ENCODE results near the gene ZNF425. TPM values are rescaled to one million over a fixed set of nuclear protein-coding genes. Genes with fewer than 3 reads are reported as not detected.
"Not testable (repeated sequence)": the region's sequence is repeated elsewhere in the genome, so short reads cannot be mapped to it uniquely, and the experiment has no call there.

ZNF425 gene
- total RNA-seq, 6 donors from 2014 or later: 1.4 to 3.1 (median 1.8) TPM

DNA sequence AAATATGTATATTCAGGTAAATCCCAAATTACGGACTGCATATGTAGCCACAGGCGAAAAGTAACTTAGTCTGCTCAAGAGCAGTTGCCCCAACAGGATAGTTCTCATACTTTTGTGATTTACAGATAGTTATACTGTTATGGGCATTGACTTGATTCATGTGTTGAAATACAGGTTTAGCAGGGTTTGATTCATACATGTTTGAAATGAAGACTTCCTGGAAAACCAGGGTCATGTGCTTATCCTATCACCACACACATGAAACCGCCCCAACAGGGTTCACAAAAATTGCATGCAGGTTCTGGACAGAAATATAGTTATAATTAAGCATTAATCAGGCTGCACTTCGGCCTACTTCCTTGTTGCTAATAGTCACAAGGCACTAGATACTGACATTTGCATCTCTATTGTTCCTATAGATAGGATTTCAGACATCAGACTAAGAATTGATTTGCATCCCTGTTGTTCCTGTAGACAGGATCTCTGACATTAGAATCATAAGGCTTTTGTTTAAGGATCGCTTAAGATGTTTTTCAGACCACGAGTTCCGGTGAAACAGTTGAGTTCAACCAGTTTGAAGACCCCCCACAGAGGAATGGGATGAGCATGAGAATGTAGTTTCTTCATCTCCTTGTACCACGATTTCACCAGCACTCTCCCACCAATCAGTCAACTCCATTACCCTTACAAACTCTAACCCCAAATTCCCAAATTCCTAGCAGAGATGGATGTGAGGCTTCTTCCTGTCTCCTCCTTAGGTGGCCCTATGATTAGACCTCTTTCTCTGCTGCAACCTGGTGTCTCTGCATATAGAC is 19.1 kb upstream of the ZNF425 start:
- Histone ChIP-seq H3K4me1 (peaks cover 9 to 26% (median 20%) of the 10 kb centered on the region in 4 donors), H3K4me3 (no peak overlapping the region), H3K36me3 (no peaks in the 10 kb centered on the region), H3K27me3 (no peaks in the 10 kb centered on the region), H3K9me3 (no peaks in the 10 kb centered on the region), H3K27ac (peak overlapping the region in 2 of 4 donors; percentile 15 to 30)
- TF ChIP-seq, protein P1, sequence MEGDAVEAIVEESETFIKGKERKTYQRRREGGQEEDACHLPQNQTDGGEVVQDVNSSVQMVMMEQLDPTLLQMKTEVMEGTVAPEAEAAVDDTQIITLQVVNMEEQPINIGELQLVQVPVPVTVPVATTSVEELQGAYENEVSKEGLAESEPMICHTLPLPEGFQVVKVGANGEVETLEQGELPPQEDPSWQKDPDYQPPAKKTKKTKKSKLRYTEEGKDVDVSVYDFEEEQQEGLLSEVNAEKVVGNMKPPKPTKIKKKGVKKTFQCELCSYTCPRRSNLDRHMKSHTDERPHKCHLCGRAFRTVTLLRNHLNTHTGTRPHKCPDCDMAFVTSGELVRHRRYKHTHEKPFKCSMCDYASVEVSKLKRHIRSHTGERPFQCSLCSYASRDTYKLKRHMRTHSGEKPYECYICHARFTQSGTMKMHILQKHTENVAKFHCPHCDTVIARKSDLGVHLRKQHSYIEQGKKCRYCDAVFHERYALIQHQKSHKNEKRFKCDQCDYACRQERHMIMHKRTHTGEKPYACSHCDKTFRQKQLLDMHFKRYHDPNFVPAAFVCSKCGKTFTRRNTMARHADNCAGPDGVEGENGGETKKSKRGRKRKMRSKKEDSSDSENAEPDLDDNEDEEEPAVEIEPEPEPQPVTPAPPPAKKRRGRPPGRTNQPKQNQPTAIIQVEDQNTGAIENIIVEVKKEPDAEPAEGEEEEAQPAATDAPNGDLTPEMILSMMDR (IDR thresholded peaks at IDR 0.05): no peak
- TF ChIP-seq POLR2A (IDR thresholded peaks at IDR 0.05): no peak
- no peak for TF ChIP-seq EP300 (IDR thresholded peaks at IDR 0.05)
- TF ChIP-seq POLR2AphosphoS5 (IDR thresholded peaks at IDR 0.05): no peak
- ATAC-seq (ENCODE audit: low FRiP score in 2 of 2): peak in 1 of 2 donors; percentile 35
- 81 to 87% methylated on average over 8 of the region's 8 CpGs for WGBS, 2 donors
- peak in 1 of 2 donors; percentile 23 for DNase-seq

DNA sequence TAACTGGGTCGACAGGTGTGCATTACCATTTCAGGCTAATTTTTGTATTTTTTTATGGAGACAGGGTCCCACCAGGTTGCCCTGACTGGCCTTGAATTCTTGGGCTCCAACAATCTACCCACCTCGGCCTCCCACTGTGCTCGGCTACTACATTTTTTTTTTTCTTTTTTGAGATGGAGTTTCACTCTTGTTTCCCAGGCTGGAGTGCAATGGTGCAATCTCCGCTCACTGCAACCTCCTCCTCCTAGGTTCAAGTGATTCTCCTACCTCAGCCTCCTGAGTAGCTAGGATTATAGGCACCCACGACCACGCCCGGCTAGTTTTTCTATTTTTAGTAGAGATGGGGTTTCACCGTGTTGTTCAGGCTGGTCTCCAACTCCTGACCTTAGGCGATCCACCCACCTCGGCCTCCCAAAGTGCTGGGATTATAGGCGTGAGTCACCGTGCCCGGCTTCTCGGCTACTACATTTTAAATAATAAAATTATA is 18.4 kb upstream of the ZNF425 start:
- not testable (repeated sequence) for ATAC-seq (ENCODE audit: low FRiP score in 2 of 2); DNase-seq; H3K4me3 ChIP-seq; H3K9me3 ChIP-seq; H3K36me3 ChIP-seq; H3K27me3 ChIP-seq
- H3K4me1 ChIP-seq: peaks cover 9 to 22% (median 16%) of the 10 kb centered on the region in 4 donors
- 79 to 81% methylated on average over 14 of the region's 14 CpGs for WGBS, 2 donors
- peak overlapping the region in 1 of 4 donors; percentile 30 for H3K27ac ChIP-seq

- Histone ChIP-seq H3K36me3 (no peaks in the 10 kb centered on the region), H3K4me1 (peaks cover 0 to 10% (median 4%) of the 10 kb centered on the region in 4 donors), H3K4me3 (no peak overlapping the region), H3K9me3 (no peaks in the 10 kb centered on the region), H3K27me3 (no peaks in the 10 kb centered on the region), H3K27ac (no peak overlapping the region)
- WGBS, 2 donors: 90 to 96% methylated on average over 4 of the region's 4 CpGs
- TF ChIP-seq EP300 (IDR thresholded peaks at IDR 0.05) (no peak), POLR2A (IDR thresholded peaks at IDR 0.05) (no peak)
- no peak for ATAC-seq (ENCODE audit: low FRiP score in 2 of 2)
- no peak for DNase-seq
These were observed 15.8 kb upstream of the ZNF425 start for GRCh38 chr7:149141893-149142292.

DNA sequence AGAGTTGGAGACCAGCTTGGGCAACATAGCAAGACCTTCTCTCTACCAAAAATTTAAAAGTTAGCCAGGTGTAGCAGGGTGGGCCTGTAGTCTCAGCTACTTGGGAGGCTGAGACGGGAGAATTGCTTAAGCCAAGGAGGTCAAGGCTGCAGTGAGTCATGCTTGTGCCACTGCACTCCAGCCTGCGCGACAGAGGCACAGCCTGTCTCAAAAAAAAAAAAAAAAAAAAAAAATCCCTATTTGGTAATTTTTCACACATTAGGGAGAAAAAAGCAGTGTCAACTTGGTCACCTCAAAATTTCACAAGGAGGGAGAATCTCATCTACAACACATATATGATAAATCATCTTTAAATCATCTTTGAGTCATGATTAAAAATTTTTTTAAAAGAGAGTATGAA is 14.7 kb upstream of the ZNF425 start:
- H3K27ac ChIP-seq: no peak overlapping the region
- no peaks in the 10 kb centered on the region for H3K36me3 ChIP-seq
- ATAC-seq (ENCODE audit: low FRiP score in 2 of 2) (no peak), DNase-seq (peak in 1 of 2 donors; percentile 23)
- TF ChIP-seq POLR2AphosphoS5 (IDR thresholded peaks at IDR 0.05) (no peak), EP300 (IDR thresholded peaks at IDR 0.05) (no peak), POLR2A (IDR thresholded peaks at IDR 0.05) (no peak)
- TF ChIP-seq, protein P1 (IDR thresholded peaks at IDR 0.05): no peak
- 54 to 77% methylated on average over 3 of the region's 3 CpGs for WGBS, 2 donors
- no peak overlapping the region for H3K4me3 ChIP-seq
- no peaks in the 10 kb centered on the region for H3K27me3 ChIP-seq
- no peaks in the 10 kb centered on the region for H3K4me1 ChIP-seq
- H3K9me3 ChIP-seq: no peaks in the 10 kb centered on the region

- WGBS, 2 donors: 97 to 98% methylated on average over 9 of the region's 9 CpGs
- no peak for ATAC-seq (ENCODE audit: low FRiP score in 2 of 2)
These were observed 10.0 kb upstream of the ZNF425 start for GRCh38 chr7:149136118-149136517.

More at GRCh38 chr7:149136118-149136517, 10.0 kb upstream of the ZNF425 start:
- DNase-seq: no peak
- TF ChIP-seq, protein P1 (IDR thresholded peaks at IDR 0.05): no peak
- no peak for TF ChIP-seq EP300 (IDR thresholded peaks at IDR 0.05)
- no peak for TF ChIP-seq POLR2A (IDR thresholded peaks at IDR 0.05)
- TF ChIP-seq POLR2AphosphoS5 (IDR thresholded peaks at IDR 0.05): no peak
- Histone ChIP-seq H3K27me3 (no peaks in the 10 kb centered on the region), H3K9me3 (peaks cover 0 to under 1% (median 0%) of the 10 kb centered on the region in 4 donors), H3K4me1 (no peaks in the 10 kb centered on the region), H3K27ac (no peak overlapping the region), H3K4me3 (no peak overlapping the region), H3K36me3 (peaks cover 0 to 8% (median 2%) of the 10 kb centered on the region in 4 donors)

All from upper lobe of left lung (tissue), 6 donors.